T-helper 1 cell treated with Interleukin-12 subunit alpha and Interleukin-12 subunit beta and Interleukin-4 antibody, amounts not matched to agents 30 μg/mL and 1 μg/mL, for 36 hours (primary cell): ENCODE data around the gene ING5.

ENCODE experiments used
- H3K27ac Mint-ChIP-seq: one replicate; pipeline ENCODE4 v1.8.0; 2021; ENCODE audit warnings: mild to moderate bottlenecking, mixed read lengths
- H3K27me3 Mint-ChIP-seq: one replicate; pipeline ENCODE4 v1.8.0; 2021; ENCODE audit warnings: low read depth, mixed read lengths
- H3K36me3 Mint-ChIP-seq: one replicate; pipeline ENCODE4 v1.8.0; 2021; ENCODE audit warnings: low read depth, mixed read lengths
- H3K4me1 Mint-ChIP-seq: one replicate; pipeline ENCODE4 v1.8.0; 2021; ENCODE audit warnings: low read depth, mixed read lengths
- H3K4me3 Mint-ChIP-seq: one replicate; pipeline ENCODE4 v1.8.0; 2021; ENCODE audit warnings: mild to moderate bottlenecking, moderate library complexity, mixed read lengths
- H3K9me3 Mint-ChIP-seq: one replicate; pipeline ENCODE4 v1.8.0; 2021; ENCODE audit warnings: mixed read lengths

ING5 gene

DNA sequence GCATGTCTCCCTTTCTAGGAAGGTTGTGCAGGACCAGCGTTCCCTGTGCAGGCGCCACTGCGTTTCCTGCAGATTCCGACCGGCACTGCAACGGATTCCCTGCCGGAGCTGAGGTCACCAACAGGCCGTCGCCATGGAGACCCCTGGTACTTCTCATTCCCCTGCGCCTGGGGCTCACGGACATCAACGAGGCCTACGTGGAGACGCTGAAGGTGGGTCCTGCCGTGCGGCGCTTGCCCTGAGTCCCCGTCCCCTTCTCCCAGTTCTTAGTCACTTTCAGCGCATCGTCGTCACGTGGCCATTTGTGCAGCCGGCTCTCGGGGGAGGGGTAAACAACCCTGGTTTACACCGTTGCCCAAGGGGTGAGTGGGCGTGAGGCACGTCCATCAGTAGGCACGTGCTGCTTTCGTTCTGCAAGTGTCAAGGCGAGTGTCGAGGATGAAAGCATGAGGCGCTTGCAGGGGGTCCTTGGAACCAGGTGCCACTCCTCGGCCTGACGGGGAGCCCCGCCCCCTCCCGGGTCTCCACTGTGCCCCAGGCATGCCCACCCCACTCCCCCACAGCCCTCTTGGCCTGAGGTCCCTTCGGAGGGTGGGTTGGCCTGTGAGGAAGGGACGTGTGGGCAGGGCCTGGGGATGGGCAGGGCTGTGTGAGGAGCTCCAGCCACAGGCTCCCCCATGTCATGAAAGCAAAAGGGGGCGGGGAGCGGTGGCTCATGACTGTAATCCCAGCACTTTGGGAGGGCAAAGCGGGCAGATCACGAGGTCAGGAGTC, 35.0 kb upstream of the ING5 start:
- H3K27me3 Mint-ChIP-seq = no peaks in the 10 kb centered on the region
- H3K4me3 Mint-ChIP-seq = no peak overlapping the region
- no peaks in the 10 kb centered on the region for H3K9me3 Mint-ChIP-seq
- H3K27ac Mint-ChIP-seq = no peak overlapping the region
- peaks cover 2% of the 10 kb centered on the region for H3K4me1 Mint-ChIP-seq
- peaks cover 7% of the 10 kb centered on the region for H3K36me3 Mint-ChIP-seq

DNA sequence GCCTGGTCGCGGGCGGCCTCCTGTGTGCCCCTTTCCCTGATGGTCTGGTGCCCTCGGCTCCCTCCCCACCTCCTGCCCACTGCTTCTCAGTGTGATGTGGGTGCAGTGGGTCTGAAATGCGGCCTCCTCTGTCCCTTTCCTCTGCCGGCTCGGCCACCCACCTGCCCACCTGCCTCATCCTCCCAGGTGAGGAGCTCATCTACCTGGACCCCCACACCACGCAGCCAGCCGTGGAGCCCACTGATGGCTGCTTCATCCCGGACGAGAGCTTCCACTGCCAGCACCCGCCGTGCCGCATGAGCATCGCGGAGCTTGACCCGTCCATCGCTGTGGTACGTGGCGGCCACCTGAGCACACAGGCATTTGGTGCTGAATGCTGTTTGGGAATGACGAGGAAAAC, 33.5 kb upstream of the ING5 start:
- Mint-ChIP-seq H3K4me3 (no peak overlapping the region), H3K36me3 (peaks cover 7% of the 10 kb centered on the region), H3K27ac (no peak overlapping the region), H3K27me3 (no peaks in the 10 kb centered on the region), H3K9me3 (no peaks in the 10 kb centered on the region), H3K4me1 (peaks cover 2% of the 10 kb centered on the region)

DNA sequence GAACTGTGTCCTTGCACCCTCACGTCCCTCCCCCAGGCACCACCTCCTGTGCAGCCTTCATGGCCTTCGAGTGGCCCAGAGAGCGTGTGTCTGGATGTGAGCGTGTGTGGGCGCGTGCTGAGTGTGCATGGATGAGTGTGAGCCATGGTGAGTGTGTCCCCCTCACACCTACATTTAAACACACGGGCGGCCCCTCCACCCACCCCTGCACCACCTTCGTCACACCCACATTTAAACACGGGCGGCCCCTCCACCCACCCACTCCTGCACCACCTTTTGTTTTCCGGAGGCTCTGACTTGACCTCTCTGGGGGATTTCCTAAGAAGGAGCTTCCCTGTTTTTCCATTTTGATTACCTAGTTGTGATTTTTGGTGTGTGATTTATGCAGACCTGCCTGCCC, 33.0 kb upstream of the ING5 start:
- Mint-ChIP-seq H3K4me3 (no peak overlapping the region), H3K36me3 (peaks cover 12% of the 10 kb centered on the region), H3K9me3 (no peaks in the 10 kb centered on the region), H3K4me1 (peaks cover 5% of the 10 kb centered on the region), H3K27ac (no peak overlapping the region), H3K27me3 (no peaks in the 10 kb centered on the region)

DNA sequence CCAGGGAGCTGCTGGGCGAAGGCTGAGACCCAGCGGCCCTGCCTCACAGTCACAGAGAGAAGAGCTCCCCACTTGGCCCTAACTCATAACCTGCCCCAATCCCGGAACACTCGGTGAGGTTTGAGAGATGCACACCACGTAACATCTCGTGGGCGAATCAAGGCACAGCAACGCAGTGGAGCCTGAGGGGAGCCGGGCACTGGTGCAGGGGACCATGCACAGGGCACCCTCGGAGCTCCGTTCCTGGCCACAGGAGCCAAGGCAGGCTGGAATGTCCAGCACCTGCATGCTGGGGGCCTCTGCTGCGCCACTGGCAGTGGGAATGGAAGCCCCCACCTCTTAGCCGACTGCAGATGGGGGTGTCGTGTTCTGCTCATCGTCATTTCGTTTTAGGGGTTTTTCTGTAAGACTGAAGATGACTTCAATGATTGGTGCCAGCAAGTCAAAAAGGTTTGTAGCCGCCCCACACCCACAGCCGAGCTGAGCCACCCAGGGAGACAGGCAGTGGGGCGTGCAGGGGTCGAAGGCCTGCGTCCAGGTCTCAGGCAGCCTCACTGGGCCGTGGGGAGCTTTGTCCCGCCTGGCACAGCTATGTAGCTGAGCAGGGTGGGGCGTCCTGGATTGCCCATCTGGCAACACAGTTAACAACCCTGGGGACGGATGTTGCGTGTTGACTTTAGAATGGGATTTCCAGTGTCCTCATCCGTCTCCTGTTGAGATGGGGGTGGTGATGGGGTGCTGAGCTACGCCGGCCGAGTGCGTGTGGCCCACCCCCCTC, 31.3 kb upstream of the ING5 start:
- Mint-ChIP-seq H3K27me3 (no peaks in the 10 kb centered on the region), H3K9me3 (no peaks in the 10 kb centered on the region), H3K4me3 (no peak overlapping the region), H3K27ac (no peak overlapping the region), H3K4me1 (peaks cover 4% of the 10 kb centered on the region), H3K36me3 (peaks cover 12% of the 10 kb centered on the region)

DNA sequence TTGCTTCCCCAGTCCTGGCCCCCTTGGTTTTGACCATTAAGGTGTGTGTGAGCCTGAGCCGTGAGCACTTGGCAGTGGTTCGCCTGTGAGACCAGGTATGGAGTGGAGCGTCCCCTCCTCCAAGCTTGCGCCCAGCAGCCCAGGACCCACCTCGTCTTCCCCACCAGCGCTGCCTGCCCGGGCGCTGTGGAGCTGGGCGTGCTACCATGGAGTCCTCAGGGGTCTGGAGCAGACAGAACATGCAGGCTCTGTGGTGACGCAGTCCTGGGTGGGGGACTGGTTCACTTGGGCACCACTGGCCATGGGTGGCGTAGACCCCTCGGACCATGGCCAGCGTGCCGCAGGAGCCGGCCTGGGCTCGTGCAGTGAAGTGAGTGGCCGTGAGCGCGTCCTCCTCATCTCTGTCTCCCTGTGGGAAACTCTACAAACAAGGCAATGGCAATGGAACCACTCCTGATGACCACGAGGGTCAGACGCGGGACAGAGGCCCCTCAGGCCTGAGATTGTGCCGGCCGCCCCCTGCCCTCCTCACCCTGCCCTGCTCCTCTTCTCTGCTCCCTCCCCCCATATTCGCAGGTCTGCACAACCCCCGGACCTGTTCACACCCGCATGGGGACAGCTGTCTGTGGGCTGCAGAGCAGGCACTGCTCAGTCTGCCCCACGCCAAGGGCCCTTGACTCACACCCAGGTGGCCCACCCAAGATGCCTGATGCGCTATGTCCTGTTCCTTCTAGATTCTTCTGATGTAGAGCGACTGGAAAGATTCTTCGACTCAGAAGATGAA, 30.2 kb upstream of the ING5 start:
- H3K36me3 Mint-ChIP-seq = peaks cover 9% of the 10 kb centered on the region
- H3K27ac Mint-ChIP-seq = no peak overlapping the region
- peaks cover 4% of the 10 kb centered on the region for H3K4me1 Mint-ChIP-seq
- no peaks in the 10 kb centered on the region for H3K27me3 Mint-ChIP-seq
- H3K9me3 Mint-ChIP-seq = no peaks in the 10 kb centered on the region
- H3K4me3 Mint-ChIP-seq = no peak overlapping the region

DNA sequence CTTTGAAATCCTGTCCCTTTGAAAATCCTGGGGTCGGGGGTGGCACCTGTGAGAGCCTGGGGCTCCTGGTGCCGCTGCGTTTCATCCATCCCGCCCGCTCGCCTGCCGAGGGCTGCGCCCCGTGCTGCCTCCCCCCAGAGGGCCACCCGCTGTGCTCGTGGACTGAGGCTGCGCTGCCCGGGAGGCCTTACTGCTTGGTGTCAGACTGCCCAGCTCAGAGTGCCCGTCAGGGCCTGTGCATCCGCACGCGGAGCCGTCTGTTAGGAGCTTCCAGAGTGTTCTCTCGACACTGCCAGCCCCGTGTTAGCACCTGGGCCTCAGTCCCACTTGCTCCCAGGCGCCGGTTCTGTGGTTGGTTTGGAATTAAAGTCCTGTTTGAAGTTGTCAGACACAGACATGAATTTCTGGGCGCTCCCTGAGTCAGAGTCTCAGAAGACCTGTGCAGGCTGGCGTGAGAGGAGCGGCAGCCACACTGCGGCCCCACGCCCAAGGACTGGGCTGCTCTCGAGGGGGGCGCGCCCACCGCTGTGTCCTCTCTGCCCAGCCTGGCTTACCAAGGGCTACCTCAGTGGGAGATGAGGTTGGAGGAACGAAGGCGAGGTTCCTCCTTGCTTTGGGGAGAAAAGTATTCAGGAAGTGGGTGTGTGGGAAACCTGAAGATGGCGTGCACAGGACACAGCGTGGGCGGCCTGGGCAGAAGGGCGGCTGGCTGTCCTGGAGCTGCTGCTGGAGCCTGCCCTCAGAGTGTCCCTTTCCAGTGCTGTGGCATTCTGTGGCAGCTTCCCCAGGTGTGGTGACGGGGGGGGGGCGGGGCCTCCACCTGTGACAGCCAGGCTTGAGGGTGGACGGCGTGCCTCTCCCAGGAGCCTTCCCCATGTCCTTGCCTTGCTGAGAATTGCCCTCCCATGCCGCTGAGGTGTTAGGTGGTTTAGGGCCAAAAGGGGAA, 29.3 kb upstream of the ING5 start:
- no peaks in the 10 kb centered on the region for H3K9me3 Mint-ChIP-seq
- H3K27me3 Mint-ChIP-seq = no peaks in the 10 kb centered on the region
- no peak overlapping the region for H3K27ac Mint-ChIP-seq
- peaks cover 9% of the 10 kb centered on the region for H3K36me3 Mint-ChIP-seq
- no peak overlapping the region for H3K4me3 Mint-ChIP-seq
- H3K4me1 Mint-ChIP-seq = peaks cover 4% of the 10 kb centered on the region

DNA sequence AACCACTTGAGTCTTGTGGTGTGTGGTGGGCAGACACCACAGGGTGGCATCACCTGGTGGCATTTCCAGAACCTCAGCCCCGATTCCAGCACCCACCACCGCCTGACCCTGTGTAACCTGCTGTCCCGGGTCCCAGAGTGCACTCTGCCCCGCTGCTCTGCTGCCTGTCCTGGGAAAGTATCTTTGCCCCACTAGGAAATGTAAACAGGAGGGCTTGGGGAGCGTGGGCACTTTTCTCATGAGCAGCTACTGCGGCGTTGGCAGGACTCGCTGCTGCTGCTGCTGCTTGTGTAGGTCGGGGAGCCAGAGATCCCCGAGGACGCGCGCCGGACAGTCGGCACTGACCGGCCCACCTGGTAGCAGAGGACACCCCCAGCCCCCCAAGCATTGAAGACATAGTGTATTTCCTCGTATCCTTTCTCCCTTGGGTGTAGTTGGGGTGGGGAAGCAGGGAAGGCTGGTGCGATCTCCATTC, 28.6 kb upstream of the ING5 start:
- H3K9me3 Mint-ChIP-seq = no peaks in the 10 kb centered on the region
- no peaks in the 10 kb centered on the region for H3K27me3 Mint-ChIP-seq
- peaks cover 9% of the 10 kb centered on the region for H3K36me3 Mint-ChIP-seq

DNA sequence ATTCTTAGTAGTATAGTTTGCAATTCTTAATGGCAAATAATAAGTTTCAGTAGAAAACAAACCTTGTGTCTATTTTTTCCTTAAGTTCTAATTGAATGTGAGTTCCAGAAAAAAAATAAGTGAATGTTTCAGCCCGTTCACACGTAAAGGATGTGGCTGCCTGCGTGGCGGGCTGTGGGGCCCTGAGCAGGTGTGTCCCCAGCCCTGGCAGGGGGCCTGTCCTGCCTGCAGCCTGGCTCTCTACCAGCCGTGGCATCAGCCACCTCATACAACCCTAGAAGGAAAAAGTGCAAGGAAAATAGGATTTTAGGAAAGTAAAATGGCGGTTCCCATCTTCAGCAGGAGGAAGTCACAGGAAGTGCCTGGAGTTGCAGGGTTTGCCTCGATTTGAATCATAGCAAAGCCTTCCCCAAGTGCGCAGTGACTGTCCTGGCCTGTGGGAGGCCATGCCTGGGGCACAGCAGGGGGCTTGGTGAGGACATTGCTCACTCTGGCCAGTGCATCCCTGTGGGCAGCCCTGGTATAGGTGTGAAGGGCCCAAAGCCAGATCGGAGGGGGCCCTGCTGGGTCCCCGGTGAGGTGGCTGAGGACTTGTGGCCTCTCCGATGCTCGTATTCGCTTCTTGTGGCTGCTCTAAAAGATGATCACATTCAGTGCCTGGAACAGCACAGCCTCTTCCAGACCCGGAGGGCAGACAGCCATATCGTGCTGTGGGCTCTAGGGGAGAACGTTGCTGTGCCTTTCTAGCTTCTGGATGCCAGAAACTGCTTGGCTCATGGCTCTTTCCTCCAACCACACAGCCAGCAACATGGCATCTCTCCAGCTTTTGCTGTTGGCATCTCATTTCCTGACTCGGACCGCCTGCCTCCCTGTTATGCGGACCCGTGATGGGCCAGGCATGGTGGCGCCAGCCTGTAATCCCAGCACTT, 27.8 kb upstream of the ING5 start:
- Mint-ChIP-seq H3K9me3 (no peaks in the 10 kb centered on the region), H3K27me3 (no peaks in the 10 kb centered on the region), H3K27ac (no peak overlapping the region), H3K4me3 (no peak overlapping the region), H3K4me1 (peaks cover 4% of the 10 kb centered on the region), H3K36me3 (peaks cover 9% of the 10 kb centered on the region)

More for the DNA sequence above, 28.6 kb upstream of the ING5 start:
- Mint-ChIP-seq H3K27ac (peak overlapping the region; percentile 52), H3K4me3 (no peak overlapping the region), H3K4me1 (peaks cover 4% of the 10 kb centered on the region)

DNA sequence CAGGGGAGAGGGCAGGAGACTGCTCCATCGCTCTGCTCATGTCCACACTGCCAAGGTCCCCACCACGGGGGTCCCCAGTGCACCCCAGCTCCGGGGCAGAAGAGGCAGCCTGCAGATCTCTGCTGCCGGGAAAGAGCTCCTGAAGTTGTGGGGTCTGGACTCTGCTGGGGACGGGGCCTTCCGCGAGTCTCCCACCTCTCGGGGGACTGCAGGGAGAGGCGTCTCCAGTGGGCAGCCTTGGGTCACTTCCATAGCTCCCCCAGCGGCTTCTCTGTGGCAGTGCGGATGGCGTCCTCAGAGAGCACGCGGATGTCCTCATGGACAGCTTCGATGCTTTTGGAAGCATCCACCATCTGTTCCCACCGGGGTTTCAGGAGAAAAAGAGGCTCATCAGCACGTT, 26.0 kb upstream of the ING5 start:
- no peak overlapping the region for H3K4me3 Mint-ChIP-seq
- H3K27me3 Mint-ChIP-seq = no peaks in the 10 kb centered on the region
- peaks cover 7% of the 10 kb centered on the region for H3K4me1 Mint-ChIP-seq
- H3K27ac Mint-ChIP-seq = no peak overlapping the region
- no peaks in the 10 kb centered on the region for H3K9me3 Mint-ChIP-seq
- peaks cover 17% of the 10 kb centered on the region for H3K36me3 Mint-ChIP-seq

DNA sequence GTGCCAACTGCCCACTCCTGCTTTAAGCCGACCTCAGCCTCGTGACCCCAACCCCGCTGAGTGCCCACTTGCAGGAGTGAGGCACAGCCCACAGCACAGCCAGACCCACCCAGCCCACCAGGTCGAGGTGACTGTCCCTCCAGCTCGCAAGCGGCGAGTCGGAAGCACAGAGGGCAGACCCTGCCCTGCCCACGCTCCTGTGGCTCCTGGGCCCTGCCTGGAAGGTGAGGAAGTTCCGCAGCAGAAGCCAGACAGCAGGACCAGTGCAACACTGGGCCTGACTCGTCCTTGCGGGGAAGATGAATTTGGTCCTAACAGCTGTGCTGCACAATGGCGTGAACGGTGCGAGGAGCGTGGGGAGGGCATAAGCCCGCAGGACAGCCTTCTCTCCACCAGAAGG, 25.2 kb upstream of the ING5 start:
- H3K4me3 Mint-ChIP-seq = no peak overlapping the region
- no peaks in the 10 kb centered on the region for H3K27me3 Mint-ChIP-seq
- peaks cover 7% of the 10 kb centered on the region for H3K4me1 Mint-ChIP-seq
- H3K36me3 Mint-ChIP-seq = peaks cover 21% of the 10 kb centered on the region
- H3K9me3 Mint-ChIP-seq = no peaks in the 10 kb centered on the region
- H3K27ac Mint-ChIP-seq = no peak overlapping the region

DNA sequence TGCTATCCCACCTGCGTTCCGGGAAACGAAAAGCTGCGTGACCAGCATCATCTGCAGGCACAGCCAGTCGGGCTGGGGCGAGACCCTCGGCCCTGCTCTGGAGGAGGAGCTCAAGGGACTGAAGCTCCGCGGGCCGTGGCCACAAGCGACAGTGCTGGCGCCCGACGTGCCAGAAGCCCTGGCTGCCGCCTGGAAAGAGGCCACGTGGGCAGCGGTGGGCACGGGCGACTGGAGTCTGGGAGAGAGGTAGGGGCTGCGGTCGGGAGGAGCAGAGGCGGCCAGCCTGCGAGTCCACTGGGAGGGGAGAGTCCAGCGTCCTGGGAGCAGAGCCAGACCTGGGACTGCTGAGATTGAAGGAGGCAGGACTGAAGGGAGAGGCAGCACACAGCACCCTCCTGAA, 24.4 kb upstream of the ING5 start:
- Mint-ChIP-seq H3K36me3 (peaks cover 22% of the 10 kb centered on the region), H3K27ac (no peak overlapping the region), H3K27me3 (no peaks in the 10 kb centered on the region), H3K9me3 (no peaks in the 10 kb centered on the region), H3K4me1 (peaks cover 7% of the 10 kb centered on the region), H3K4me3 (no peak overlapping the region)

DNA sequence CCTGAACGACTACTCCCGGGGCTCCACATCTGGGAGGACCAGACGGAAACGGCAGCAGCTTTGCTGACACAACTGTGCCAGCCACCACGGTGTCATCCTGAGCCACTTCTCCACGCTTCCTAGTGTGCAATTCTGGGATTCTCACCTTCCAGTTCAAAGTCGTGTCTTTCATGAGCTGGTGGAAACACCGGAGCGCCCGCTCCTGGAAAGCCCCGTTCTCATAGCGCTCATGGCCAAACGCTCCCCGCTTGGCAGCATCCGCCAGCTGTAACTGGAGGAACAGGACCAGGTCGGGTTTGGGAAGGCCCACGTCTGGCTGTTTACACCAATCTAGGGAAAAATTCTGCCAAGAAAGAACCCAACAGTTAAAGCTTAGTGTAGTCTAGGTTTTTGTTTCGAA, 23.5 kb upstream of the ING5 start:
- Mint-ChIP-seq H3K4me3 (no peak overlapping the region), H3K4me1 (peaks cover 7% of the 10 kb centered on the region), H3K9me3 (no peaks in the 10 kb centered on the region), H3K27me3 (no peaks in the 10 kb centered on the region), H3K36me3 (peaks cover 24% of the 10 kb centered on the region), H3K27ac (no peak overlapping the region)
